Fibroblast of lung (primary cell): ENCODE data around the gene ESR2. TPM values are rescaled to one million over a fixed set of nuclear protein-coding genes. Genes with fewer than 3 reads are reported as not detected.

ENCODE experiments used
- DNase-seq, 2 donors: peaks; one replicate each; pipeline versions ENCODE4 v3.0.0 to v3.0.0-alpha.2; 2010; ENCODE audit warnings: low read depth in 2 of 2
- H2AFZ ChIP-seq: 2 replicates; pipeline ENCODE4 v1.5.1; 2012; ENCODE audit warnings: low read length, control low read depth, inconsistent platforms
- H3K27ac ChIP-seq: 2 replicates; pipeline ENCODE4 v1.5.1; 2011; ENCODE audit warnings: low read length, control low read depth; ENCODE audit not compliant: insufficient read depth
- H3K27me3 ChIP-seq: 2 replicates; pipeline ENCODE4 v1.5.1; 2011; ENCODE audit warnings: mild to moderate bottlenecking, low read length; ENCODE audit not compliant: control insufficient read depth, insufficient read depth
- H3K36me3 ChIP-seq: 2 replicates; pipeline ENCODE4 v1.5.1; 2011; ENCODE audit warnings: low read length; ENCODE audit not compliant: control insufficient read depth, insufficient read depth
- H3K4me1 ChIP-seq: 2 replicates; pipeline ENCODE4 v1.5.1; 2011; ENCODE audit warnings: low read length; ENCODE audit not compliant: control insufficient read depth, insufficient read depth; ENCODE audit errors: extremely low read depth
- H3K4me2 ChIP-seq: 2 replicates; pipeline ENCODE4 v1.5.1; 2011; ENCODE audit warnings: low read length, control low read depth; ENCODE audit not compliant: insufficient read depth; ENCODE audit errors: extremely low read depth
- H3K4me3 ChIP-seq, 4 experiments: fragments of 200-600 bp in 1 of 4; sonication (generic) in 1 of 4; replicated peaks in 1 of 4; 2 replicates each; pipeline ENCODE4 v1.5.1; 2011 to 2016; ENCODE audit warnings: low read length in 4 of 4, low read depth in 3 of 4, mild to moderate bottlenecking in 3 of 4, control low read depth in 2 of 4, inconsistent platforms in 1 of 4, mixed read lengths in 1 of 4; ENCODE audit not compliant: insufficient read depth in 1 of 4; ENCODE audit errors: control extremely low read depth in 1 of 4
- H3K79me2 ChIP-seq: 2 replicates; pipeline ENCODE4 v1.5.1; 2012; ENCODE audit warnings: mild to moderate bottlenecking, low read length, inconsistent platforms; ENCODE audit not compliant: control insufficient read depth, insufficient read depth
- H3K9ac ChIP-seq: 2 replicates; pipeline ENCODE4 v1.5.1; 2011; ENCODE audit warnings: mild to moderate bottlenecking, low read length, control low read depth; ENCODE audit not compliant: insufficient read depth
- H3K9me3 ChIP-seq: 2 replicates; pipeline ENCODE4 v1.5.1; 2012; ENCODE audit warnings: low read depth, low read length; ENCODE audit not compliant: control insufficient read depth, insufficient read depth
- H4K20me1 ChIP-seq: 2 replicates; pipeline ENCODE4 v1.5.1; 2011; ENCODE audit warnings: low read length; ENCODE audit not compliant: control insufficient read depth, insufficient read depth; ENCODE audit errors: extremely low read depth
- CTCF ChIP-seq, 2 donors: IDR thresholded peaks in 1 of 2; conservative IDR thresholded peaks in 1 of 2; 1 replicate in 1 of 2; 2 replicates in 1 of 2; pipeline ENCODE4 v1.5.1; 2011 to 2012; ENCODE audit warnings: low read length in 2 of 2, control low read depth in 1 of 2, inconsistent platforms in 1 of 2, low read depth in 1 of 2, mild to moderate bottlenecking in 1 of 2
- EZH2 ChIP-seq: IDR thresholded peaks from 2 replicates; pipeline ENCODE4 v1.5.1; 2012; ENCODE audit warnings: low read length, control low read depth, mild to moderate bottlenecking; ENCODE audit errors: missing control alignments
- polyA plus RNA-seq, 2 donors: library from polyadenylated mRNA; depleted of rRNA in 1 of 2; stranded (reverse) in 1 of 2; unstranded in 1 of 2; fragments of >200 nt; gene quantifications; 2 replicates each; pipeline ENCODE4 v1.2.1, GENCODE V29; 2011 to 2012; ENCODE audit warnings: missing spikeins in 1 of 2
- total RNA-seq: library from RNA; depleted of rRNA; stranded (reverse); fragments of >200 nt; gene quantifications from 2 replicates; pipeline ENCODE4 v1.2.1, GENCODE V29; 2014

ESR2 gene
- total and polyA plus RNA-seq, 2 donors (not counting 1 experiment from before 2014, with no cell fraction given): 0.02 to 0.66 TPM

GRCh38 chr14:64272019-64272418 is 22.2 kb downstream of the ESR2 start:
- H3K27me3 ChIP-seq: no peaks in the 10 kb centered on the region
- no peak overlapping the region for H3K4me2 ChIP-seq
- no peaks in the 10 kb centered on the region for H3K9me3 ChIP-seq

GRCh38 chr14:64266239-64266638 is 27.9 kb downstream of the ESR2 start:
- Histone ChIP-seq H3K4me2 (peak overlapping the region; percentile 54), H3K27ac (no peak overlapping the region), H3K9me3 (no peaks in the 10 kb centered on the region), H3K4me1 (no peaks in the 10 kb centered on the region), H3K9ac (no peak overlapping the region), H2AFZ (peak overlapping the region; percentile 75), H4K20me1 (no peaks in the 10 kb centered on the region), H3K4me3 (no peak overlapping the region), H3K36me3 (no peaks in the 10 kb centered on the region), H3K79me2 (no peaks in the 10 kb centered on the region), H3K27me3 (no peaks in the 10 kb centered on the region)
- peak; percentile 13 to 69 for DNase-seq
- no peak for TF ChIP-seq EZH2
- TF ChIP-seq CTCF (conservative IDR thresholded peaks at IDR 0.05 in 1 of 2, IDR thresholded peaks at IDR 0.05 in 1 of 2; ENCODE audit: low read depth in 1 of 2, low read length in 2 of 2): no peak

More at GRCh38 chr14:64272019-64272418, 22.2 kb downstream of the ESR2 start:
- no peak for DNase-seq
- Histone ChIP-seq H3K9ac (no peak overlapping the region), H3K4me3 (no peak overlapping the region), H4K20me1 (no peaks in the 10 kb centered on the region), H3K4me1 (no peaks in the 10 kb centered on the region), H2AFZ (no peak overlapping the region), H3K79me2 (no peaks in the 10 kb centered on the region), H3K36me3 (no peaks in the 10 kb centered on the region), H3K27ac (no peak overlapping the region)
- TF ChIP-seq CTCF (conservative IDR thresholded peaks at IDR 0.05 in 1 of 2, IDR thresholded peaks at IDR 0.05 in 1 of 2; ENCODE audit: low read depth in 1 of 2, low read length in 2 of 2) (no peak), EZH2 (no peak)

- no peaks in the 10 kb centered on the region for H3K9me3 ChIP-seq
- H3K27ac ChIP-seq: no peak overlapping the region
- no peaks in the 10 kb centered on the region for H3K36me3 ChIP-seq
- no peak overlapping the region for H3K4me3 ChIP-seq
- no peak overlapping the region for H3K4me2 ChIP-seq
- no peaks in the 10 kb centered on the region for H3K79me2 ChIP-seq
- no peaks in the 10 kb centered on the region for H3K4me1 ChIP-seq
- H2AFZ ChIP-seq: no peak overlapping the region
- TF ChIP-seq CTCF (conservative IDR thresholded peaks at IDR 0.05 in 1 of 2, IDR thresholded peaks at IDR 0.05 in 1 of 2; ENCODE audit: low read depth in 1 of 2, low read length in 2 of 2) (no peak), EZH2 (no peak)
- DNase-seq: no peak
- H3K27me3 ChIP-seq: no peaks in the 10 kb centered on the region
- no peaks in the 10 kb centered on the region for H4K20me1 ChIP-seq
- H3K9ac ChIP-seq: no peak overlapping the region
Observed at GRCh38 chr14:64265222-64265621, 28.9 kb downstream of the ESR2 start.
